ENCODE measurements around the gene PABPC3. TPM values are rescaled to one million over a fixed set of nuclear protein-coding genes. Genes with fewer than 3 reads are reported as not detected.

Gene PABPC3
- total RNA-seq, 2 experiments from 2014 or later, result 1.3 to 1.5 TPM

GRCh38 chr13:25069911-25070310, 26.0 kb upstream of the PABPC3 start:
- CTCF ChIA-PET, result no interaction called here
- DNase-seq, result no peak
- H3K4me3 Mint-ChIP-seq, result no peak overlapping the region
- H3K36me3 Mint-ChIP-seq (ENCODE audit: low read depth), result no peaks in the 10 kb centered on the region
- no peaks in the 10 kb centered on the region for H3K4me1 Mint-ChIP-seq (ENCODE audit: low read depth)
- H3K9me3 Mint-ChIP-seq, result no peaks in the 10 kb centered on the region
- intact Hi-C loops (cut with micrococcal nuclease), result no loop called here
- no peak overlapping the region for H3K27ac Mint-ChIP-seq
- H3K27me3 Mint-ChIP-seq (ENCODE audit: low read depth), result peaks cover 30% of the 10 kb centered on the region

- no peaks in the 10 kb centered on the region for H3K4me1 Mint-ChIP-seq (ENCODE audit: low read depth)
- DNase-seq, result no peak
- intact Hi-C loops (cut with micrococcal nuclease), result no loop called here
Measured at GRCh38 chr13:25080773-25081172, 15.2 kb upstream of the PABPC3 start.

GRCh38 chr13:25084096-25084495, 11.8 kb upstream of the PABPC3 start:
- Mint-ChIP-seq H3K4me1 (ENCODE audit: low read depth) (no peaks in the 10 kb centered on the region), H3K36me3 (ENCODE audit: low read depth) (no peaks in the 10 kb centered on the region), H3K27me3 (ENCODE audit: low read depth) (peaks cover 4% of the 10 kb centered on the region), H3K27ac (no peak overlapping the region), H3K4me3 (no peak overlapping the region), H3K9me3 (no peaks in the 10 kb centered on the region)
- no peak for DNase-seq
- CTCF ChIA-PET, result interaction anchor here (0.6 to 1.0 kb wide), 6 partner anchors 9 to 750 kb away, joined by 3 read pairs; no protein-coding TSS in a partner anchor
- intact Hi-C loops (cut with micrococcal nuclease), result loop anchor here (2.0 kb wide), 1 partner anchor 291 kb away; no protein-coding TSS in a partner anchor

More at GRCh38 chr13:25080773-25081172, 15.2 kb upstream of the PABPC3 start:
- Mint-ChIP-seq H3K4me3 (no peak overlapping the region), H3K27ac (no peak overlapping the region), H3K27me3 (ENCODE audit: low read depth) (no peaks in the 10 kb centered on the region), H3K36me3 (ENCODE audit: low read depth) (no peaks in the 10 kb centered on the region), H3K9me3 (no peaks in the 10 kb centered on the region)
- CTCF ChIA-PET, result no interaction called here

- H3K27ac Mint-ChIP-seq, result no peak overlapping the region
- CTCF ChIA-PET, result interaction anchor here (0.7 to 2.4 kb wide), 4 partner anchors 10 to 748 kb away, joined by 3 to 11 read pairs (median 3); no protein-coding TSS in a partner anchor
- H3K9me3 Mint-ChIP-seq, result no peaks in the 10 kb centered on the region
- H3K36me3 Mint-ChIP-seq (ENCODE audit: low read depth), result no peaks in the 10 kb centered on the region
- peak; percentile 45 for DNase-seq
- intact Hi-C loops (cut with micrococcal nuclease), result loop anchor here (1.0 to 2.0 kb wide), 2 partner anchors 29 to 290 kb away; no protein-coding TSS in a partner anchor
- peaks cover 8% of the 10 kb centered on the region for H3K27me3 Mint-ChIP-seq (ENCODE audit: low read depth)
- H3K4me3 Mint-ChIP-seq, result no peak overlapping the region
- H3K4me1 Mint-ChIP-seq (ENCODE audit: low read depth), result no peaks in the 10 kb centered on the region
Measured at GRCh38 chr13:25085125-25085742, 10.7 kb upstream of the PABPC3 start.

GRCh38 chr13:25088562-25089221, 7.2 kb upstream of the PABPC3 start:
- H3K9me3 Mint-ChIP-seq, result no peaks in the 10 kb centered on the region
- H3K4me3 Mint-ChIP-seq, result no peak overlapping the region
- DNase-seq, result no peak
- CTCF ChIA-PET, result no interaction called here
- peaks cover 13% of the 10 kb centered on the region for H3K27me3 Mint-ChIP-seq (ENCODE audit: low read depth)
- H3K27ac Mint-ChIP-seq, result no peak overlapping the region
- H3K4me1 Mint-ChIP-seq (ENCODE audit: low read depth), result no peaks in the 10 kb centered on the region
- H3K36me3 Mint-ChIP-seq (ENCODE audit: low read depth), result no peaks in the 10 kb centered on the region
- intact Hi-C loops (cut with micrococcal nuclease), result no loop called here

- intact Hi-C loops (cut with micrococcal nuclease), result no loop called here
- no peak overlapping the region for H3K27ac Mint-ChIP-seq
- no peak overlapping the region for H3K4me3 Mint-ChIP-seq
- peaks cover 31% of the 10 kb centered on the region for H3K27me3 Mint-ChIP-seq (ENCODE audit: low read depth)
- no peaks in the 10 kb centered on the region for H3K36me3 Mint-ChIP-seq (ENCODE audit: low read depth)
- DNase-seq, result no peak
- H3K9me3 Mint-ChIP-seq, result no peaks in the 10 kb centered on the region
- H3K4me1 Mint-ChIP-seq (ENCODE audit: low read depth), result no peaks in the 10 kb centered on the region
- CTCF ChIA-PET, result interaction anchor here (0.9 kb wide), 2 partner anchors 17 to 92 kb away, joined by 3 to 4 read pairs; no protein-coding TSS in a partner anchor
Measured at GRCh38 chr13:25097426-25097825, 1.5 kb downstream of the PABPC3 start.

GRCh38 chr13:25103711-25104110, 7.8 kb downstream of the PABPC3 start:
- CTCF ChIA-PET, result interaction anchor here (1.0 kb wide), 1 partner anchor 11 kb away, joined by 4 read pairs; no protein-coding TSS in a partner anchor
- intact Hi-C loops (cut with micrococcal nuclease), result no loop called here
- Mint-ChIP-seq H3K27me3 (ENCODE audit: low read depth) (peaks cover 12% of the 10 kb centered on the region), H3K36me3 (ENCODE audit: low read depth) (no peaks in the 10 kb centered on the region), H3K9me3 (peaks cover 1% of the 10 kb centered on the region), H3K27ac (no peak overlapping the region), H3K4me1 (ENCODE audit: low read depth) (no peaks in the 10 kb centered on the region), H3K4me3 (no peak overlapping the region)
- no peak for DNase-seq

- H3K4me3 Mint-ChIP-seq, result no peak overlapping the region
- H3K27me3 Mint-ChIP-seq (ENCODE audit: low read depth), result peaks cover 7% of the 10 kb centered on the region
- peaks cover 3% of the 10 kb centered on the region for H3K4me1 Mint-ChIP-seq (ENCODE audit: low read depth)
- CTCF ChIA-PET, result no interaction called here
- DNase-seq, result no peak
- H3K36me3 Mint-ChIP-seq (ENCODE audit: low read depth), result no peaks in the 10 kb centered on the region
- no peak overlapping the region for H3K27ac Mint-ChIP-seq
- peaks cover 1% of the 10 kb centered on the region for H3K9me3 Mint-ChIP-seq
- intact Hi-C loops (cut with micrococcal nuclease), result no loop called here
Measured at GRCh38 chr13:25109341-25109740, 13.4 kb downstream of the PABPC3 start.

- no peak overlapping the region for H3K4me3 Mint-ChIP-seq
- H3K36me3 Mint-ChIP-seq (ENCODE audit: low read depth), result no peaks in the 10 kb centered on the region
- no peak overlapping the region for H3K27ac Mint-ChIP-seq
- peaks cover 1% of the 10 kb centered on the region for H3K9me3 Mint-ChIP-seq
- peaks cover 16% of the 10 kb centered on the region for H3K27me3 Mint-ChIP-seq (ENCODE audit: low read depth)
- DNase-seq, result no peak
- peaks cover 3% of the 10 kb centered on the region for H3K4me1 Mint-ChIP-seq (ENCODE audit: low read depth)
- intact Hi-C loops (cut with micrococcal nuclease), result no loop called here
- CTCF ChIA-PET, result interaction anchor here (0.9 to 2.0 kb wide), 3 partner anchors 9 to 116 kb away, joined by 3 to 6 read pairs (median 3); no protein-coding TSS in a partner anchor
Measured at GRCh38 chr13:25110956-25111584, 15.1 kb downstream of the PABPC3 start.

GRCh38 chr13:25111585-25111956, 15.6 kb downstream of the PABPC3 start:
- no peak for DNase-seq
- Mint-ChIP-seq H3K27me3 (ENCODE audit: low read depth) (peaks cover 19% of the 10 kb centered on the region), H3K4me3 (no peak overlapping the region), H3K9me3 (peaks cover 1% of the 10 kb centered on the region), H3K36me3 (ENCODE audit: low read depth) (no peaks in the 10 kb centered on the region), H3K27ac (no peak overlapping the region), H3K4me1 (ENCODE audit: low read depth) (peaks cover 3% of the 10 kb centered on the region)
- CTCF ChIA-PET, result interaction anchor here (0.9 to 3.6 kb wide), 6 partner anchors 8 to 116 kb away, joined by 3 to 23 read pairs (median 4); no protein-coding TSS in a partner anchor
- intact Hi-C loops (cut with micrococcal nuclease), result no loop called here

- intact Hi-C loops (cut with micrococcal nuclease), result no loop called here
- CTCF ChIA-PET, result interaction anchor here (0.6 to 3.6 kb wide), 11 partner anchors 9 to 194 kb away, joined by 3 to 23 read pairs (median 4); no protein-coding TSS in a partner anchor
- Mint-ChIP-seq H3K4me1 (ENCODE audit: low read depth) (peaks cover 3% of the 10 kb centered on the region), H3K27ac (no peak overlapping the region), H3K36me3 (ENCODE audit: low read depth) (no peaks in the 10 kb centered on the region), H3K4me3 (no peak overlapping the region), H3K9me3 (peaks cover 1% of the 10 kb centered on the region), H3K27me3 (ENCODE audit: low read depth) (peaks cover 21% of the 10 kb centered on the region)
- DNase-seq, result no peak
Measured at GRCh38 chr13:25112695-25113255, 16.8 kb downstream of the PABPC3 start.

- no peaks in the 10 kb centered on the region for H3K9me3 Mint-ChIP-seq
- H3K36me3 Mint-ChIP-seq (ENCODE audit: low read depth), result no peaks in the 10 kb centered on the region
- H3K27ac Mint-ChIP-seq, result no peak overlapping the region
- DNase-seq, result peak; percentile 81
- intact Hi-C loops (cut with micrococcal nuclease), result loop anchor here (1.0 kb wide), 3 partner anchors 29 to 119 kb away; no protein-coding TSS in a partner anchor
- no peak overlapping the region for H3K4me3 Mint-ChIP-seq
- peaks cover 33% of the 10 kb centered on the region for H3K27me3 Mint-ChIP-seq (ENCODE audit: low read depth)
- CTCF ChIA-PET, result interaction anchor here (0.6 to 3.6 kb wide), 19 partner anchors 11 to 1449 kb away, joined by 3 to 23 read pairs (median 4); no protein-coding TSS in a partner anchor
- peaks cover 3% of the 10 kb centered on the region for H3K4me1 Mint-ChIP-seq (ENCODE audit: low read depth)
Measured at GRCh38 chr13:25114220-25114619, 18.3 kb downstream of the PABPC3 start.
